Mucosa of descending colon (tissue), 3 donors: ENCODE data around the gene IFI27L1. TPM values are rescaled to one million over a fixed set of nuclear protein-coding genes. Genes with fewer than 3 reads are reported as not detected.

Experiments used
- ATAC-seq: fragments of 200-7000 bp; cut with Tn5 transposase; one replicate; pipeline ENCODE4 v1.9.1; 2020; ENCODE audit warnings: mild to moderate bottlenecking, moderate library complexity
- DNase-seq, 3 donors: peaks; one replicate each; pipeline ENCODE4 v3.0.0-alpha.2; 2020
- H3K36me3 ChIP-seq: fragments of 200-600 bp; one replicate; pipeline ENCODE4 v1.8.0; 2021; ENCODE audit warnings: low read depth, mild to moderate bottlenecking
- H3K4me1 ChIP-seq: fragments of 200-600 bp; one replicate; pipeline ENCODE4 v1.8.0; 2021; ENCODE audit warnings: low read depth, mild to moderate bottlenecking
- H3K4me3 ChIP-seq: fragments of 200-600 bp; one replicate; pipeline ENCODE4 v1.8.0; 2021; ENCODE audit warnings: mild to moderate bottlenecking
- H3K9me3 ChIP-seq: fragments of 200-600 bp; one replicate; pipeline ENCODE4 v1.8.0; 2021; ENCODE audit warnings: mild to moderate bottlenecking
- CTCF ChIP-seq: fragments of 200-600 bp; IDR thresholded peaks from one replicate; pipeline ENCODE4 v1.8.0; 2022; ENCODE audit warnings: antibody characterized with exemption, mild to moderate bottlenecking
- intact Hi-C, 2 donors: fragments of 100-400 bp; cut with DNase I in 1 of 2; cut with micrococcal nuclease in 1 of 2; formaldehyde crosslinking; loops; one replicate each; pipeline versions ENCODE4 v1.11.0 to v1.11.1; 2022; cut with DNase I, micrococcal nuclease
- total RNA-seq, 3 donors: library from RNA; stranded (reverse); fragmentation: NEBNext Ultra II Directional in 2 of 3; extraction: Animal tissue kit (Norgen Biotek cat#: 25700) in 2 of 3; gene quantifications; one replicate each; pipeline versions ENCODE4 v1.2.1 to v1.2.4, GENCODE V29; 2021 to 2023
- donor health status: DM: no; HTN: no; CAD: no; lungs with moderate emphysema.
- donor health status: DM: no; HTN: no; CAD: no.
- donor health status: DM: no; HTN: yes; CAD: no.

Gene IFI27L1
- total RNA-seq, 3 donors from 2014 or later, result 19.9 to 29.9 (median 20.6) TPM

GRCh38 chr14:94042433-94043091 is 38.5 kb upstream of the IFI27L1 start:
- no peak for TF ChIP-seq CTCF
- Histone ChIP-seq H3K9me3 (no peaks in the 10 kb centered on the region), H3K4me3 (no peak overlapping the region), H3K36me3 (no peaks in the 10 kb centered on the region), H3K4me1 (no peaks in the 10 kb centered on the region)
- ATAC-seq, result peak; percentile 5
- peak in 1 of 3 donors; percentile 19 for DNase-seq
- intact Hi-C loops, result no loop called here

GRCh38 chr14:94043111-94043755 is 37.9 kb upstream of the IFI27L1 start:
- ATAC-seq, result peak; percentile 23
- H3K36me3 ChIP-seq, result no peaks in the 10 kb centered on the region
- DNase-seq, result peak in 1 of 3 donors; percentile 22

GRCh38 chr14:94043756-94044475 is 37.2 kb upstream of the IFI27L1 start:
- ATAC-seq (no peak), DNase-seq (peak in 1 of 3 donors; percentile 16)
- no peak overlapping the region for H3K4me3 ChIP-seq
- intact Hi-C loops, result no loop called here
- no peaks in the 10 kb centered on the region for H3K9me3 ChIP-seq
- TF ChIP-seq CTCF, result no peak
- H3K4me1 ChIP-seq, result no peaks in the 10 kb centered on the region
- H3K36me3 ChIP-seq, result no peaks in the 10 kb centered on the region

More at GRCh38 chr14:94043111-94043755, 37.9 kb upstream of the IFI27L1 start:
- Histone ChIP-seq H3K9me3 (no peaks in the 10 kb centered on the region), H3K4me3 (no peak overlapping the region), H3K4me1 (no peaks in the 10 kb centered on the region)
- TF ChIP-seq CTCF, result no peak
- intact Hi-C loops, result no loop called here

- no peaks in the 10 kb centered on the region for H3K36me3 ChIP-seq
These were observed 36.5 kb upstream of the IFI27L1 start for GRCh38 chr14:94044476-94045091.

More at GRCh38 chr14:94044476-94045091, 36.5 kb upstream of the IFI27L1 start:
- H3K4me1 ChIP-seq, result no peaks in the 10 kb centered on the region
- intact Hi-C loops, result no loop called here
- H3K4me3 ChIP-seq, result no peak overlapping the region
- no peak for ATAC-seq
- no peak for TF ChIP-seq CTCF
- no peaks in the 10 kb centered on the region for H3K9me3 ChIP-seq
- peak in 1 of 3 donors; percentile 2 for DNase-seq
